NCI-H2081 (cell line): Measurements from ENCODE around the gene HM13.
"Not testable (repeated sequence)": the region's sequence is repeated elsewhere in the genome, so short reads cannot be mapped to it uniquely, and the experiment has no call there.

Experiments used
- DNase-seq, 2 experiments: peaks; one replicate each; lab custom pipeline; 2025; lab: John Stamatoyannopoulos, UW

The HM13 gene

DNA sequence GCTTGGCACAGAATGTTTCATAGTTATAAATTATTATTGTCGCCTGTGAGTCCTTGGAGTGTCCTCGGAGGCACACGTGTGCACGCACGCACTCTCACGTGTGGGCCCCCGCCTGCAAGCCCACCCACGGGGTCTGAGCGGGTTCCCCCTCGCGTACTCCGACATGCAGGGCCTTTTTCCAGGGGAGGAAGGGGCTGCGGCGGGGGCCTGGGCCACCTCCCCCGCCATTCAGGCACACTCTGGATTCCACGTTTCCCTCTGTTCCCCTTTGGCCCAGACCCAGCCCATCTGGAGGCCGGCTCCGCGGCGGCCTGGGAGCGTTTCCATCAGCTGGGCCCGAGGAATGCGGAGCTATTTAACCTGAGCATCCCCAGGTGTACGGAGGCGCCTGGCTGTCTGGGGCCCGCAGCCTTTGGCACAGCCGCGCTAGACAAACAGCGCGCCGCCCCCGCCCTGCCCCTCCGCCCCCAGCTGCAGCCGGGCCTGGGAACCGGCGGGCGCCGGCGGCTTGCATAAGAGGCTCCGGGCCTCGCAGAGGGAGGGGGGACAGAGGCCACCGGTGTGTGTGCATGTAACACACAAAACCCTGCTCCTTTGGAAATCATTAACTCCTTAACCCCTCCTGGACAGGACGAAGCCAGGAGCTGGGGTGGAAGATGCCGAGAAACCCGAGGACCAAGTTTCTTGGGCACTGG, 94.2 kb downstream of the HM13 start:
- peak; percentile 91 to 97 for DNase-seq

DNA sequence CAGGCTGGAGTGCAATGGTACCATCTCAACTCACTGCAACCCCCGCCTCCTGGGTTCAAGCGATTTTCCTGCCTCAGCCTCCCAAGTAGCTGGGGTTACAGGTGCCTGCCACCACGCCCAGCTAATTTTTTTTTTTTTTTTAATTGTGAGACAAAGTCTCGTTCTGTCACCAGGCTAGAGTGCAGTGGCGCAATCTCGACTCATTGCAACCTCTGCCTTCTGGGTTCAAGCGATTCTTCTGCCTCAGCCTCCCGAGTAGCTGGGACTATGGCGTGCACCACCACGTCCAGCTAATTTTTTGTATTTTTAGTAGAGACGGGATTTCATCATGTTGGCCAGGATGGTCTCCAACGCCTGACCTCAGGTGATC, 98.0 kb downstream of the HM13 start:
- not testable (repeated sequence) for DNase-seq

DNA sequence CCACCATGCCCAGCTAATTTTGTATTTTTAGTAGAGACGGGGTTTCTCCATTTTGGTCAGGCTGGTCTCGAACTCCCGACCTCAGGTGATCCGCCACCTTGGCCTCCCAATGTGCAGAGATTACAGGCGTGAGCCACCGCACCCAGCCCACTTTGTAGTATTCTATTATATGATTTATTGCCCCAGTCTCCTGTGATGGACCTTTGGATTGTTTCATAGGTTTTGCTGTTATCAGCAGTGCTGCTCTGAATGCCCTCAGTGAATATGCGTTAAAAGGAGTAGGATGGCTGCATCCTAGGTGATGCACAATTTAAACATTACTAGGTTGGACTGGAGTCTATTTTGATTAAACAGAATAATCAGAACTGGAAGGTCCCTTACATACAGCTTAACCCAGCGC, 101.2 kb downstream of the HM13 start:
- DNase-seq: no peak

DNA sequence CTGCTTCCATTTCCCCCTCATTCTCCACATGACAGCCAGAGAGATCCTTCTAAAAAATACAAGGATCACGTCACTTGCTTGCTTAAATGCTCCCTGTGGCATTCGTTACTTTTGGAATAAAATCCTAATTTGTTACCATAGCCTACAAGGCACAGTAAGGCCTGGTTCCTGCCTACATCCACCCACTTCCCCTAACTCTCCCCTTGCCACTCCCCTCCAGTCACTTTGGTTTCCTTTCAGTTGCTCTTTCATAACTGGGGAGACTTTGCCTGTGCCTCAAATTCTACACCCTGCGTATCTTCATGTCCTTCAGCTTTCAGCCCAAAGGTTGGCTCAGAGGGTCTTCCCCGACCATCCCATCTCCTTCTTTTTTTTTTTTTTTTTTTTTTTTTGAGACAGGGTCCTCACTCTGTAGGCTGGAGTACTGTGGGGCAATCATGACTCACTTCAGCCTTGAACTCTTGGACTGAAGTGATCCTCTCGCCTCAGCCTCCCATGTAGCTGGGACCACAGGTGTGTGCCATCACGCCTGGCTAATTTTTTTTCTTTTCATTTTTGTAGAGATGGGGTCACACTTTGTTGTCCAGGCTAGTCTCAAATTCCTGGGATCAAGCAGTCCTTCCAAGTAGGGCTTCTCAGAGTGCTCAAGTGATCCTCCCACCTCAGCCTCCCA, 103.3 kb downstream of the HM13 start:
- no peak for DNase-seq
